Measurements from ENCODE around the gene SH2B3.

The SH2B3 gene

DNA sequence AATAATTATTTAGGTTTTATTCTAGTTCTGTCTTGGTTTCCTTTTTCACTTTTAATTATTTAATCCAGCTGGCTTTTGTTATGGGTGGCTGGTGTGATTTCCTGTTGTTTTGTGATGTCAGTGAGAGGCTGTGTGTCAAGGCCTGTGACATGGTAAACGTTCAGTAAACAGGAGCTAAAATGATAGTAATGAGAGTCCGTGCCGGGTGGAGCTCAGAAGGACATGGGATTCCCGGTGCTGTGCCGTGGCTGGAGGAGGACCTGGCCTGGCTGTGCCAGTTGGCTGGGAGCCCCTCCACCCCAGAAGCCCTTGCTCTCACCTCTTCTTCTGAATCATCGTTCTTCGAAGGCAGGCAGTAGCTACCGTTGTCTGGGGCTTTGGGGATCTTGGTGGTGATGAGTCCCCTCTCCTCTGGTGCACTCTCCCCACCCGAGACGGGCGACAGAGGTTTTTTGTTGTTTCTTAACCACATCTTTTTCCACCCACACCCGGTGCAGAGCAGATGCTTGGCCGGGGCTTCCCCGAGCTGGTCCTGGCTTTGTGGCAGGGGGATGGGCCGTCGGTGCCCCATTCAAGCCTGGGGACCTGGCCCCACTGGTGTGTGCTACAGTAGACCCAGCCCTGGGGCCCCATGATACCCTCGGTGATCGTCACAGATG is 29.1 kb downstream of the SH2B3 start:
- TF ChIP-seq, protein P1, sequence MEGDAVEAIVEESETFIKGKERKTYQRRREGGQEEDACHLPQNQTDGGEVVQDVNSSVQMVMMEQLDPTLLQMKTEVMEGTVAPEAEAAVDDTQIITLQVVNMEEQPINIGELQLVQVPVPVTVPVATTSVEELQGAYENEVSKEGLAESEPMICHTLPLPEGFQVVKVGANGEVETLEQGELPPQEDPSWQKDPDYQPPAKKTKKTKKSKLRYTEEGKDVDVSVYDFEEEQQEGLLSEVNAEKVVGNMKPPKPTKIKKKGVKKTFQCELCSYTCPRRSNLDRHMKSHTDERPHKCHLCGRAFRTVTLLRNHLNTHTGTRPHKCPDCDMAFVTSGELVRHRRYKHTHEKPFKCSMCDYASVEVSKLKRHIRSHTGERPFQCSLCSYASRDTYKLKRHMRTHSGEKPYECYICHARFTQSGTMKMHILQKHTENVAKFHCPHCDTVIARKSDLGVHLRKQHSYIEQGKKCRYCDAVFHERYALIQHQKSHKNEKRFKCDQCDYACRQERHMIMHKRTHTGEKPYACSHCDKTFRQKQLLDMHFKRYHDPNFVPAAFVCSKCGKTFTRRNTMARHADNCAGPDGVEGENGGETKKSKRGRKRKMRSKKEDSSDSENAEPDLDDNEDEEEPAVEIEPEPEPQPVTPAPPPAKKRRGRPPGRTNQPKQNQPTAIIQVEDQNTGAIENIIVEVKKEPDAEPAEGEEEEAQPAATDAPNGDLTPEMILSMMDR (IDR thresholded peaks at IDR 0.05; ENCODE audit: borderline replicate concordance, control extremely low read depth, extremely low read depth, insufficient read depth, missing control alignments) = no peak
- peak; percentile 77 for DNase-seq (ENCODE audit: low spot score)
- in situ Hi-C loops (cut with MboI; ENCODE audit: low sequenced_read_pairs, unreplicated experiment) = no loop called here

DNA sequence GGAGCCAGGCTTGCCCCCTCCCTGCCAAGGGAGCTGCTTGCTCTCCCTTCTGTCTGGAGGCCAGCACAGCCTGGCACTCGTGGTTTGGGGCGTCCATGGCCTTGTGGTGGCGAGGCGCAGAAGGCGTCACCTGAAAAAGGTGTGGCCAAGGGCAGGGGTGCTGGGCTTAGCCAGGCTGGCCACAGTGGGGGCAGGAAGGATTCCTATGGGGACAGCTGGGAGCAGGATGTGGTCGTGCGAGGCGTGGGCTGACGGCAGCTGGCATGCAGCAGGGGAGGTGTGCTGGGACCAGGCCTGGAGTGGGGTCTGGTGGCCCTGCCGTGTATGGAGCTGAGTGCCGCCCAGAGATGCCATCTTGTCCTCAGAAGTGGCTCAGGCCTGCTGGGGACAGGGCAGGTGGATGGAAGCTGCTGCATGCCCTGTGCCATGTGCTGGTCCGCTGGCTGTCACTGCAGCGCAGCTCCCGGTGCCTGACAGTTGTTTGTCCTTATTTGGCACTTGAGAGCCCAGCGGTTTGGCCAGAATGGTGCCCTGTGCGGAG is 30.0 kb downstream of the SH2B3 start:
- in situ Hi-C loops (cut with MboI; ENCODE audit: low sequenced_read_pairs, unreplicated experiment) = no loop called here
- DNase-seq (ENCODE audit: low spot score) = no peak
- TF ChIP-seq, protein P1 (IDR thresholded peaks at IDR 0.05; ENCODE audit: borderline replicate concordance, control extremely low read depth, extremely low read depth, insufficient read depth, missing control alignments) = no peak

DNA sequence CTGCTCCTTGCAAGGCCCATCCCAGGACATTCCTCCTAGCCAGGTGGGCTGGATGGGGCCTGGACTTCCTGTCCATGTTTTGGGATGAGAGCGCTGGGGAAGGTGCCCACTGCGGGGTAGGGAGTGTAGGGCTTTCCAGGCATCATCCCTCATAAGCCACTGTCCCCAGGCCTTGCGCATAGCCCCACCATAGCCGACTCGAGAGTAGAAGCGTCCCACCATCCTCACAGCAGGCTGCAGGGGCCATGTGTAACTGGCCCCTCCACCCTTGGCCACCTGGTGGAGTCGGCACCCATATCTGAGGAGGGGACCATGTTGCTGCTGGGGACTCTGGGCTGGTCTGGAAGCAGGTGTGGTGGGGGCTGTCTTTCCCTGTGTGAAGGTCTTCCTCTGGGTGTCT is 30.5 kb downstream of the SH2B3 start:
- DNase-seq (ENCODE audit: low spot score) = no peak
- in situ Hi-C loops (cut with MboI; ENCODE audit: low sequenced_read_pairs, unreplicated experiment) = no loop called here
- TF ChIP-seq, protein P1 (IDR thresholded peaks at IDR 0.05; ENCODE audit: borderline replicate concordance, control extremely low read depth, extremely low read depth, insufficient read depth, missing control alignments) = no peak

DNA sequence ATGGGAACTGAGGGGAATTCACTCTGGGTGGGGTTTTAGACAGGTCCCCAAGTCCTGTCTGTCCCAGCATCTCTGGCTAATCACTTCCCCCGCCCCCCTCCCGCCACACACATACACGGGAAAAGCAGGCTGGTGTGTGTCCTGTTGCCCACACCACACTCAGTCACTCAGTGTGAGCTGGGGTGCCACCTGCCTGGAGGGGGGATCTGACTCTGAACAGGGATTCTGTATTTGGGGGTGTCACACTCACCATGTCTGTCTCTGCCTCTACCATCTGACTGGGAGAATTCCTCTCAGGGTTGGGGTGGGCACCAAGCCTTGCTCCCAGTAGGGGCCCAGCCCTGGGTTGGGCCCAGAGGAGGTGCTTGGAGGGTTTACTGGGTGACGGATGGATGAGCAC is 31.1 kb downstream of the SH2B3 start:
- no peak for DNase-seq (ENCODE audit: low spot score)
- TF ChIP-seq, protein P1 (IDR thresholded peaks at IDR 0.05; ENCODE audit: borderline replicate concordance, control extremely low read depth, extremely low read depth, insufficient read depth, missing control alignments) = no peak
- in situ Hi-C loops (cut with MboI; ENCODE audit: low sequenced_read_pairs, unreplicated experiment) = no loop called here

DNA sequence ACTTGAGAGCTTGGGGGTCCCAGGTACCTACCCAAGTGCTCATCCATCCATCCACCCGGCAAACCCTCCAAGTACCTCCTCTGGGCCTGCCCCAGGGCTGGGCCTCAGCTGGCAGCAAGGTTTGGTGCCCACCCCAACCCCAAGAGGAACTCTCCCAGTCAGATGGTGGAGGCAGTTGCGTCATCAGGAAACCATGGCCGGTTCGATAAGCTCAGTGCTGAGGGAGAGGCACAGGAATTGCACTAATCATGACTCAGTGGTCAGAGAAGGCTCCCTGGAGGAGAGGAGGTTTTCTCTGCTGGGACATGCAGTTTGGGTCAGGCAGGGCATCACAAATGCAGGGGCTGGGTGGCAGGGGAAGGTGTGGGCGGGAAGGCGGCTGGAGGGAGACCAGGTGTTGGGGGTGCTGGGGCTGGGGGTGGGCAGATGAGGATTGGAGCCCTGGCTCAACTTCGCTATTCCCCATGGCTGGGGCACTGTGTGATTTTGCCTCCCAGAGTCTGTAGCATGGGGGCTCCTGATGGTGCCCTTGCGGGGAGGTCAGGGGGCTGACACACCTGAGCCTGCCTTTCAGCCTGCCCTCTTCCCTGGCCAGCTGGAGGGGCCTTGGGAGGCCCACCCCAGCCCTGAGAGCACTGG is 32.2 kb downstream of the SH2B3 start:
- in situ Hi-C loops (cut with MboI; ENCODE audit: low sequenced_read_pairs, unreplicated experiment) = no loop called here
- TF ChIP-seq, protein P1 (IDR thresholded peaks at IDR 0.05; ENCODE audit: borderline replicate concordance, control extremely low read depth, extremely low read depth, insufficient read depth, missing control alignments) = no peak
- DNase-seq (ENCODE audit: low spot score) = no peak

DNA sequence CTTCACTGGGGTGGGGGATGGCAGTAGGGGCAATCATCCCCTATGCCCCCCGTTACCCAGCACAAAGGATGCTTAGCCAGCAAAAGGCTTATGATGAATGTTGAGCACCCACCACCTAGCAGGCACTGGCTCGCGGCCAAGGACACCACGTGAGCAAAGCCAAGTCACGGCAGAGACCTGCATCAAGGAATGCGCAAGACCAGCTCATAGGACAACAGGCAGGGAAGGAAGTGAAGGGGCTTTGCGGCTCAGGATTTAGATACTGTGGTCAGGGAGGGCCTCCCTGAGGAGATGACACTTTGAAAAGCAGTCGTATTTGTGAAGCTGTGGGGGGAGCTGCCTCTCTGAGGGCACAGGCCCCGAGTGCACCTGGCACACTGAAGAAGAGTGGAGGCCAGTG is 32.8 kb downstream of the SH2B3 start:
- TF ChIP-seq, protein P1 (IDR thresholded peaks at IDR 0.05; ENCODE audit: borderline replicate concordance, control extremely low read depth, extremely low read depth, insufficient read depth, missing control alignments) = no peak
- no peak for DNase-seq (ENCODE audit: low spot score)
- in situ Hi-C loops (cut with MboI; ENCODE audit: low sequenced_read_pairs, unreplicated experiment) = no loop called here
